ENCODE results near the gene C2CD4A.

DNA sequence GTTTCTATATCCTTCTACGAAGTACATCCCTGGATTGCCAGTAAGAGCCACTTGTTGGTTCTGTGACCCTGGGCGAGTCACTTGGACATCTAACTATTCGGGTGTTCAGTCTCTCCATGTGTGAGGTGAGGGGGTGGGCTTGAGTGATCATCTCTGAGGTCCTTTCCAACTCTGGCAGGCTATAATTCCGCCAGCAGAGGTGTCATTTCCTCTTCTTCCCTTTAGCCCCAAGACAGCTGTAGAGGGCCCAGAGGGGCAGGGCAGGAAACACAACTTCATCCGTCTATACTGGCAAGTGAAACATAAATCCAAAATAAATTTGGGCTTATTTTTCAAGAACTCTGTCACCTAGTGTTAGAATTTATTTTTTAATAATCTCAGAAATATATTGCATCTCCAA is 38.1 kb downstream of the C2CD4A start:
- TF ChIP-seq, protein P1, sequence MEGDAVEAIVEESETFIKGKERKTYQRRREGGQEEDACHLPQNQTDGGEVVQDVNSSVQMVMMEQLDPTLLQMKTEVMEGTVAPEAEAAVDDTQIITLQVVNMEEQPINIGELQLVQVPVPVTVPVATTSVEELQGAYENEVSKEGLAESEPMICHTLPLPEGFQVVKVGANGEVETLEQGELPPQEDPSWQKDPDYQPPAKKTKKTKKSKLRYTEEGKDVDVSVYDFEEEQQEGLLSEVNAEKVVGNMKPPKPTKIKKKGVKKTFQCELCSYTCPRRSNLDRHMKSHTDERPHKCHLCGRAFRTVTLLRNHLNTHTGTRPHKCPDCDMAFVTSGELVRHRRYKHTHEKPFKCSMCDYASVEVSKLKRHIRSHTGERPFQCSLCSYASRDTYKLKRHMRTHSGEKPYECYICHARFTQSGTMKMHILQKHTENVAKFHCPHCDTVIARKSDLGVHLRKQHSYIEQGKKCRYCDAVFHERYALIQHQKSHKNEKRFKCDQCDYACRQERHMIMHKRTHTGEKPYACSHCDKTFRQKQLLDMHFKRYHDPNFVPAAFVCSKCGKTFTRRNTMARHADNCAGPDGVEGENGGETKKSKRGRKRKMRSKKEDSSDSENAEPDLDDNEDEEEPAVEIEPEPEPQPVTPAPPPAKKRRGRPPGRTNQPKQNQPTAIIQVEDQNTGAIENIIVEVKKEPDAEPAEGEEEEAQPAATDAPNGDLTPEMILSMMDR (conservative IDR thresholded peaks at IDR 0.05; ENCODE audit: low read length), result no peak
- TF ChIP-seq EZH2phosphoT487 (IDR thresholded peaks at IDR 0.05; ENCODE audit: borderline replicate concordance), result no peak

Data from Loucy (cell line).